Stimulated activated CD4-positive, alpha-beta T cell treated with anti-CD3 and anti-CD28 coated beads, TNF-alpha, amount 100 ng/mL, for 24 hours (primary cell): ENCODE data around the gene SYNE1.
"Not testable (repeated sequence)": the region's sequence is repeated elsewhere in the genome, so short reads cannot be mapped to it uniquely, and the experiment has no call there.

Source experiments
- DNase-seq, 3 experiments: peaks; one replicate each; pipeline ENCODE4 v3.0.0-alpha.2; 2020; ENCODE audit warnings: low read depth in 3 of 3

The SYNE1 gene

DNA sequence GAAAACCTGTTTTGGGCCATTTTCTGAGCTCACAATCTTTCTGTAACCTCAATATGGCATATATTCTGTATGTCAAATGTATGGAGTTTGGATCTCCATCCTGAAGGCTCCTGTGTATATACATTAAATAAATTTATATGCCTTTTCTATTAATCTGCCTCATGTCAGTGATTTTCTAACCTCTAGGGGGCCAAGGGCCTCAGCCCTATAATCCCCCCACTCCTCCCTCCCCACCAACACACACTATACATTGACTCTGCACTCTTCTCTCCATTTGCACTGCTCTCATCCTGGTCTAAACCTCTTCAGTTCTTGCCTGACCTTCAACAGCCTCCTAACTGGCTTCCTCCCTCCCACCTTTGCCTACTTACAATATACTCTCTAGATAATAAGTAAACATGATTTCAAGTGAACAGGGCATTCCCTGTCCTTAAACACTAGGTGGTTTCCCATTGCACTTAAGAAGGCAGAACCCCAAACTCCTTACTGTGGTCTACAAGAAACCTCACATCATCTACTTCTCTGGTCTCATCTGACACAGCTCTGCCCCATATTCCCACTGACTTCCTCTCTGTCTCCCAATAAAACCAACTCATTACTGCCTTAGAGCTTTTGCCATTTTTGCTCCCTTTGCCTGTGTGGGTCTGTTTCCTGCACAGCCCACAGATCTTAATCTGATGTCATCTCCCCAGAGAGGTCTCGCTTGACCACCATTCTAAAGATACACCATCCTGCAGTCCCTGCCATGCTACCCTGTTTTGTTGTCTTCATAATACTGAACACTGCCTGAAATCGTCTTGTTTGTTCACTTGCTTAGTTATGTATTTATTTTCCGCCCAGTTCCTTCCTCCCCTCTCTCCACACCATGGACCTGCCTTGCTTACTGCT lies 213.7 kb downstream of the SYNE1 start:
- DNase-seq, result no peak

DNA sequence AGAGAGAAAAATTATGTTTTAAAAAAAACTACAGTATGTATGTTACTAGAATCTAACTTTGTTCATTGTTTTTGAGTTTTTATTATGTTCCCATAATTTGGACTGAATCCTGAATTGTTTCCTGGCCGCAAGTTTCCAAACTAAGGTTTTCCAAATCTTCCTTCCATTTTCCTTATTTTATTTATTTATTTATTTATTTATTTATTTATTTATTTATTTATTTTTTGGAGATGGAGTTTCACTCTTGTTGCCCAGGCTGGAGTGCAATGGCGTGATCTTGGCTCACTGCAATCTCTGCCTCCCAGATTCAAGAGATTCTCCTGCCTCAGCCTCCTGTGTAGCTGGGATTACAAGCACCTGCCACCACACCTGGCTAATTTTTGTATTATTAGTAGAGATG lies 215.7 kb downstream of the SYNE1 start:
- not testable (repeated sequence) for DNase-seq

DNA sequence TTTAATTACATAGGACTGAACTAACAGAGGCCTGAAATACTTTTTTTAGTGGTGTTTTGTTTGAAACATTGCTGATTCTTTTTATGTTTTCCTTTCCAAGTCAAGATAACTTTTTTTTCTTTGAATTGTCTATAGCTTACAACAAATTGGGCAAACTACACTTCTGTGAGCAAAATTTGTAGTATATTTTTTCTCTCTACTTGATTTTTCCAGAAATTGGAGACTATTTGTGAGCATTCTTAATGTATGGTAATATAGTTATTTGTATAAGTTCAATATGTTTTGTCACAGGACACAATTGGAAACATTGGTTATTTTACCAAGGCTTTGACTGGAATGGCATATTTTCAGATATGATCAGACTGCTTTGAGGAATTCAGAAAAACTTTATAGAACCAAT lies 216.5 kb downstream of the SYNE1 start:
- no peak for DNase-seq

DNA sequence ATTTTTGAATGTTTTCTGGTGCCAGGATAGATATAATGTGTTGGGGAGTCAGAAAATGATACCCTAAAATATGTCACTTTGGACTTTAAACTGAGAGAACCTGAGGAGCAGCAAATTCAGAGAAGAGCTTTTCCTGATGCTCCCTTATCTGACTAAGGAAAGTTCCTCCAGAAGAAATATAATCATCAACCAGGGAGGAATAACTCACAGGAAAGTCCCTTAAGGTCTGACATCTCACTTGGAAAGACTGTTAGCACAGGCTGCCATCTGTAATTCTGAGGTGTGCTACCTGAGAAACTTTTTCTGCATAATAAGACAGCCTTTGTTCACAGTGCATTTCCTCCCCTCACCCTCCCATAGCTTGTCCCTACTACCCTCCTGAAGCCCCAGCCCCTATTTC lies 218.6 kb downstream of the SYNE1 start:
- no peak for DNase-seq

DNA sequence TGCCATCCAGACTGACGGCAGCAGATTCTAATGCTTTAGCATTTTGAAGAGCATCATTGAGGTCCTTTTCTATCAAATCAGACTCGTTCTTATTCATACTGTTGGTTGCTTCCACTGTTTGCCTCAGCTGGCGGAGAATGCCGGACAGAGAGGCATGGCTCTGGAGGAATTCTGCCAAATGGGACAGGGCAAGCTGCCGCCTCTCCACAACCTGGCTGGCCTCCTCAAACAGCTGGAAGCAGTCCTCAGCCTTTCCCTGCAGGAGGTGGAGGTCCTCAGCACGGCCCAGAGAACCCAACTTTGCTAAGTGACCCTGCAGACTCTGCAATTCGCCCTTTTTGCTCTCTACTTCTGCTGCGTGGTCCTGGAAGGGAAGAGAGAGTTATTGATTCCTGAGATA lies 220.5 kb downstream of the SYNE1 start:
- no peak for DNase-seq

DNA sequence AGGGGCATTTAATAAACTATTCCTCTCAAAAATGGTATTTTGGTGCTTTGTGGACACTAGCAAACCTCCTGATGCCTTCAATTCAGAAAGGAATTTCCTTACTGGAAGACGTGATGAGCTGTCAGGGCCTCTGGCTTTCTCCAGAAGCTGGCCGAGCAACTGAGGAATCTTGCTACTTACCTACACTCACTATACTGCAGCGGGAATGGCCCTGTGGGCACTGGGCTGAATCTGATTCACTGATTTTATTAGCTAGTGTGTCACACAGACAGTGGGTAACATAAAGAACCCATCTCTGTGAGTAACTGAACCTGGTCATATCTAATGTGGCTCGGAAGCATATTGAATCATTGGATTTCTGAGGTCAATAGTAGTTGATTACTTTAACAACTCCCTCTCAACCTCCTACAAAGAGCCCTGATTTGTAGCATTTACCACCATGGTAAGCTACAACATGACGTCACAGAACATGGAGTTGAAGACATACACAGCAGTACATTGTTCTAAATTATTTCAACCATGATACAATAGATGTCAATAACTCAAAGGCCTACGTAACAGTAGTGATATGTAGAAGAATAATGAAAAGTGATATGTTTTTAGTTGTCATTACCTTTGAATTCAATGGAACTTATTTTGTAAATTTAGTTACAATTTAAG lies 232.1 kb downstream of the SYNE1 start:
- no peak for DNase-seq

DNA sequence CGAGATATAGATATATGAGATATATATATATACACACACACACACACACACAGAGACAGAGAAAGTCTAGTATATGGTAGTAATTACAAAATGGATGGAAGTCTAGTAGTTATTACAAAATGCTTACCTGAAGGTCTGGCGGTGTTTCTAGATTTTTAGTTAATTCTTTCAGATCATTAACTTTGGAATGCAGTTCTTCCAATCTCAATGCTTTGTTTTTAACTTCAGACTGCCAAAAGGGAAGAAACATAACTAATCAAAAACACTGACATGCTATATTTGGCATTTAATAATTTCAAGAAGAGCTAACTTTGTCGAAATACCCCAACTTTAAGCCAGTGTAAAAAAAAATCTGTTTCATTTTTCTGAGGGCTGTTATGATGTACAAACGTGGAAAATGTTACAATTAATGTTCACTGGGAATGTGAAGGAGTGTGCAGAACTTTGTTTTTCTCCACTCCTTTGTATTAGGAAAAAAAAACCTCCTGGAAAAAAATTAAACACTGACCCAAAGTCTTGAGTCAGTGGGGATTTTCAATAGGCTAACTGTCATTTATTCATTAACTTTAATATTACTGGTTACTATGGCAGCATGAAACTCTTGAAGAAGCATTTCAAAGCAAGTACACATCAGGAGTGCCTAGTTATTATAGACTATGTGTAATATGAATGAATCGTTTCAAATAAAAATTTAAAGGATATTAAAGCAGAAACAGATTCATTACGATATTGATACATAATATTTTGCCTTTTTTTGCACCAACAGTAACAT lies 232.9 kb downstream of the SYNE1 start:
- DNase-seq, result no peak

DNA sequence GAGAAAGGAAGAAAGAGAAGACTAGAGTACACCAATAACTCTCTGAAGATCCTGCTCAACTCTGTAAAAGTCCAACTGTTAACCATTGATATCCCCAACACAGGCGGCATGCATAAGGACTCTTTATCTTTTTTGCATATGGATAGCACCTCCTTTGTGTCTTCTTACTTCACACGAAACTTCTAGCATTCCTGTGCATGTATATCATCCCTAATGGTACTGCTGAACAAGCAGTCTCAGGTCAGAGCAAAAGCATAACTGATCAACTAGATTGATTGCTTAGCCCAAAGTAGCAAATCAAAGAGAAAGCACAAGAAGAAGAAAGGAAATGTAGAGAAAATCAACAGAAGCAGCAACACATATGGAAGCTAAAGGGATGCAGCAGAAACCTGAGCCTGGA lies 234.4 kb downstream of the SYNE1 start:
- DNase-seq, result no peak

DNA sequence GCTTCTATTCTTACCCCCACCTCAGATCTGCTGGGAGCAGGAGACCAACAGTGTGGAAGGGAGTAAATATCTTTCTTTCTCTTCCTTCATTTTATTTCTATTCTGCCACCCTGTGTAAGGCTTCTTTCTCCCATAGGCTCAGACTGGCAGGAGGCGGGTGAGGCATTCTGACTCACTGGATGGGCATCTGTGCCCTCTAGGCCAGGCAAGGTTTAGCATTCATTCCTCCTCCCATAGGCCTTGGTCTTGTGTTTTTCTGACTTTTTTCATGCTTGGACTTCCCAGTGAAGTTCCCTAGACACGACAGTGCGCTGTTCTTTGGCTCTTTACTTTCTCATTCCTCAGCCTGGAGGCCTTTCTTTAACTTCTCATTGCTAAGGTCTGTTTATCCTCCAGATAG lies 235.2 kb downstream of the SYNE1 start:
- DNase-seq, result no peak

DNA sequence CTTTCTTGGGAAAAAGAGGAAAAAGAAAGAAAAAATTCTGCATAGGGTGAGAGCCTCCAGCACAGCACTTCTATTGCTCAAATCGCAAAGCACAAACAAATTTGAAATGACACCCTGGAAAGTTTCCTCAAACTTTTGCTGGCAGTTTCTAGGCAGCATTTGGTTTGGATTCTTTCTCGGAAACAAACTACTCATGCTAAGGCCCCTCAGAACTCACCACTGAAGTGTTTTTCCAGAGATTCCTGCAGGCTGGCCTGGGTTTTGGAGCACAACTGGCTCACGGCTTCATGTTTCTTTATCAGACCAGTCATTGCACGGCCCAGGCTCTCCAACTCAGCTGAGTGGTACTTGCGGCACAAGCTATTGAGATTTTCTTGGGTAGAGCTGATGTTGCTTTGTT lies 237.8 kb downstream of the SYNE1 start:
- DNase-seq, result no peak

DNA sequence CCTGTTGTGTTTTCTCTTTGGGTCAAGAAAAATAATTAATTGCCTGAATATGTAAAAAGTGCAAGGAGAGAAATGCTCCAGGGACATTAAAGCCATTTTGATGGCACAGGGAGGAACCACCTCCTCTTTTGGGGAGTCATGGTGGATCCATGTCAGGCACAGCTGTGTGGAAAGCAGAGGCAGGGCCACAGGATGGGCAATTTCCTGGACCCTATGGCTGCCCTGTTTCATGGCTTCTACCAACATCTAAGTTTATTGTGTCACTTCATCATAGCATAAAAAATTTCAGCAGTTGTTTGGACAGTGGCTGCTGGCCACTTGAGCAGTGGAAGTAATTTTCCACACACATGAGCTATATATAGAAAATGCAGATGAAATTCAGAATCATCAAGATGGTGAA lies 238.2 kb downstream of the SYNE1 start:
- no peak for DNase-seq

DNA sequence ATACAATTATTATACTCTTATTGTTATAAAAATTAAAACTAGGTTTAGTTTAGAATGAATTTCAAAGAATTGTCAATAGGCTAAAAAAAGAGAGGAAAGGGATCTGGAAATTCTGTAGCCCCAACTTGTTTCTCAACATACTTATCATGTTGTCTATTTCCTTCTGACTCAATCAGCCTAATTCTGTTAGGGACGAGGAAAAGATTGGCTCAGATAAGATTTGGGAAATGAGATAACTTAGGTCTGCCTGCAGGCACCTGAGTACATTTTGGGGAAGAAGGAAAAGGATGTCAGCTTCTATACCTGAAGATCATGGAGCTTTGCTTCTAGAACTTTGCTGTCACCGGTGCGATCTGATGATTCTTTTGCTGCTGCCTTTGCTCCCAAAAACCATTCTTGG lies 238.8 kb downstream of the SYNE1 start:
- DNase-seq, result no peak

DNA sequence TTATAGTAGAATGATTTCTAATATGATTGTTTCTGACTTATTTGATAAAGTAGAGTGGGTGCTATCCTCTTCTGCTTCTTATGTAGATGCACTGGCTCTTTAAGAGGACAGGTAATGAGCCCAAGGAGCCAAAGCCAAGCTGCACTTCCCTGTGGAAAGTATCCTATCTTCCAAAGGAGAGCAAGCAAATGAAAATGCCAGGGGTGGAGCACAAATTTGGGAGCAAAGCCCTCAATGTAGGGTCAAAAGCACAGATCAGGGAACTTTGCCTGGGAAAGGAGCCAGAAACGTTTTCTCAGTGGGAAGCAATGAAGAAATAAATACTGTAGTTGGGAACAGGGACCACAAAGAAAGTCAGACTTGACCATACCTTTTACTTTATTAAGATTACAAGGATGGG lies 242.9 kb downstream of the SYNE1 start:
- DNase-seq, result no peak

DNA sequence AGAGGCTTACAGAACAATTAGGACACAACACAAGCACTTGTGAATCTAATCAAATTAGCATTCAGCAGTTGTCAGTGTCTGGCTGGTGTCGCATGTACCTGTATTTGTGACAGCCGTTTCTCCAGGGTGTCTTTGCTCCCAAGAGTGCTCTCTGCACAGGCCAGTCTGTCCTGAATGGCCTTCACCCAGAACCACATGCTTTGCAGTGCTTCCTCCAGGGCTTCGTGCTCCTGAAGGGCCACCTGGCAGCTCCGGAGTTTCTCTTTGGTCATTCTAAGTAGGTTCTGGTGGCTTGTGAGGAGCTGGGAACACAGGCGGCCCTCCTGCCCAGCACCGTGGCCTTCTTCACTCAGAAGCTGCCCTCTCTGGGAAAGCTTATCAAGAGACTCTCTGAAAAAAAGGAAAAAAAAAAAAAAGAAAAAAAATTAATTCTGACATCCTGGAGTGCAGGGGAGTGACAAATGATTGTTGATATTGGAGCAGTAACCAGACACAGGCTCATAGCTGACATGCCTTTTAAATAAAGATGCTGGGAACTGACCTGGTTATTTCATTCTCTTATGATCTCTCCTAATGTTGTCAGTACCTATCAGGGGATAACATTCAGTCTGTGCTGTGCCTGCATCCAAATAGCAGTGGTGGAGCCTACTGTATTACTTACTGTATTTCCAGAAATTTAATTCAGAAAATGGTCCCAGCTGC lies 245.8 kb downstream of the SYNE1 start:
- no peak for DNase-seq

DNA sequence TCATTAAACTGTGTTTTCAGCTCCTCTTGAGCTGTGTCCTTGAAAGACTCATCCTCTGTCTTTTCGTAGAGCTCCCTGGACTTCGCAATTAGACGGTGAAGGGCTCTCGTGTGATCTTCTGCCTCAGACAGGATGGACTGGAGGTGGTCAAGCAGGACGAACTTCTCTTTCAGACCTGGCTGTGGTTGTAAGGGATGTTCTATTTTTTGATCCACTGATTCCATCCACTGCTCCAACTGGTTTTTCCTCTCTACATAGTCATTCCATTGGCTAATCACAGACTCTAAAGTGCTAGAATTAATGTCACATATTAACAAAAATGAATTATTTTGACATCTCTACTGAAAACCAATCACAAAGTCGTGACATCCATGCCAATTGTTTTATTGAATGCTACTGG lies 250.1 kb downstream of the SYNE1 start:
- no peak for DNase-seq

DNA sequence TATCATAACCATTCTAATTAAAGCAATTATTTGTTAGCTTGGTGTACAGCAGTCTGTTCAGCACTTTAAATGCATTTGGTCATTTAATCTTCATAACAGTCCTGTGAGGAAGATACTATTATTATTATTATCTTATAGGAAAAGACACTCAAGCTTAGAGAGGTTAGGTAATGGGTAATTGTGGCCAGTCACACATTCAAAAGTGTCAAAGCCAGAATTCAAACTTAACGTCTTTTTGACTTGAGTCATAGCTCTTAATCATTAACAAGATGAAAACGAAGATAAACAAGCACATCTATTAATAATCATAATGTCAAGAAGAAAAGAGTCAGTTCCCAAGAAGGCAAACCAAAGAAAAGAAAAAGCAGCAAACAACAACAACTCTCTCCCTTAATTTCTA lies 251.0 kb downstream of the SYNE1 start:
- DNase-seq, result no peak

DNA sequence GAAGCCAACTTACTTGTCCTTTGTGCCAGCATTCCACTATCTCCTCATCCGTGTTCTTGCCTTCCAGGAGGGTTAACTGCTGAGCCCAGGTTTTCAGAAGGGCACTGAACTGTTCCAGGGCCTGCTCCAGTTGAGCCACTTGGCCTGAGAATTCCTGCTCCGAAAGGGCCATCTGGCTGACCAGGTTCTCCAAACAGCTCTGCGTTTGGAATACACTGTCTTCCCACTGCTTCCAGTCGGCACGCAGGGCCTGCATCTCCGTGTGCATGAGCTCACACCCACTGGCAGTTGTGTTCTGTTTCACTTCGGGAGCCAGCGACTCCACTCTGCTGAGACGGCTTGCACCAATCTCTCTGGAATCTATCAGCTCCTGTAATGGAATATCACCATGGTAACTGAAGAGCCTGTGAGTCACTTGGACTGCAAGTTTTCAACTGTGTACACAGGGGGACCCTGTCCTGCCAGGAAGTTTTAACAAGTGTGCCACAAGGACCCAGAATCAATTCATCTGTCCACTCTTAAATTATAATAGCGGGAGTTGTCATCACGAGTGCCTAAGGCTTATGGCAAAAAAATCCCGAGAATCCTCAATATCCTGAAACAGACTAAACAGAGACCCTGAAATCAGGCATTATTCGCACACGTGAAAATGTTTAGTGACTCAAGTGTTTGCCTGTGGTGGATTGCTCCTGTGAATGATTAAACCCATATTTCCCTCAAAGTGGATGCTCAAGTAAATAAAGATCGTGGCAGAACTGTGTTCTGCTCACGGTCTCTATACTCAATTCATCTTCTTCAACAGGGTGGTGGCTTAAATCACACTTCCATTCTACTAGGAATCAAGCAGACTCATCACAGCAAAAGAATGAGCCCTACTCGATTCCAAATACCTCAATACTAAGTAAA lies 255.9 kb downstream of the SYNE1 start:
- no peak for DNase-seq

DNA sequence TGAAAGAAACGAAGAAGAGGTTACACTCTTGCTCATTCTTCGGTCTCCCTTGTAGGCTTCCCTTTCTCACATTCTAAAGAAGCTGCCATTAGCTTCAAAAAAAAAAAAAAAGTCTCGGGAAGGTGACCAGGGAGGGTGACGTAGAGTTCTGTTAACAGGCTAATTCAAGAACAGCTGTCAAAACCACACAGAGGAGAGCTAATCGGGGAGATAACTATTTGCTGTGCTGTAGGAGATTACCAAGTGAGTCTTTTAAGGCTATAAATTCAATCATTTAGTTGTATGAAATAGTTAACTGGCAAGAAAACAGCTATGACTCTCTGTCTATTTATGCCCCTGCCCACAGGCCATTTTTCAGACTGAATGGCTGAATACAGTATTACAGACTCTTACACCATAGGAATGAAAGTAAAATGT lies 256.8 kb downstream of the SYNE1 start:
- no peak for DNase-seq

DNA sequence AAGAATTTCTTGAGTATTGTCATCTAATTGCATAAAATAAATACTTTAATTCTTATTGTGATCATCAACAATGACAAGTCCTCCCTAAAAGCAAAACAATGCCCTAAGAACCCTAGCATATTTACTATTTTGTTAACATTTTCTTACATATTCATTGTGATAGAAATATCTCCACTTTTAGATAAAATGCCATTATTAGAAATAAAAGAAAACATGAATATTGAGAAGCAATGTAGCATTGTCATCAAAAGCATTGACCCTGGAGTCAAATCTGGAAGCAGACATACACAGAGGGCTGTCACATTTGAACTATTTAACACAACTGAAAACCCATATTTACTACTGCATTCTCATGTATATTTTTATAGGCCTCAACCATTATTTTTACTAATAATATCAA lies 257.7 kb downstream of the SYNE1 start:
- no peak for DNase-seq

DNA sequence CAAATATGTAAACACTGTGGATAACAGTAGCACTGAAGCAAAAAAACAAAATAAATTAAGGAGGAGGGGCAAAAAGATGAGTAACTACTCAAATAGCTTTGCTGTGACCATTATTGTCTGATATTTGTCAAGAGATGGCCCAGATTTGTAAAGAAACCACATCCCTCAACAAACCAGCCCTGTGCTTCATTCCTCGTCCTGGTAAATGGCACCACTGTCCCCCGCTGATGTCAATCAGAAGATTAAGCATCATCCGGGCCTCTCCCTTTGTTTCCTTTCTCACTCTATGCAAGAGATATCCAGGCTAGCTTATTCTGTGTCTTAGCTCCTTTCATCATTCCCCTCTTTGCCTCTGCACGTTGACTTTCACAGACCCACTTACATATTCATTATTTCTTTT lies 259.0 kb downstream of the SYNE1 start:
- DNase-seq, result no peak

DNA sequence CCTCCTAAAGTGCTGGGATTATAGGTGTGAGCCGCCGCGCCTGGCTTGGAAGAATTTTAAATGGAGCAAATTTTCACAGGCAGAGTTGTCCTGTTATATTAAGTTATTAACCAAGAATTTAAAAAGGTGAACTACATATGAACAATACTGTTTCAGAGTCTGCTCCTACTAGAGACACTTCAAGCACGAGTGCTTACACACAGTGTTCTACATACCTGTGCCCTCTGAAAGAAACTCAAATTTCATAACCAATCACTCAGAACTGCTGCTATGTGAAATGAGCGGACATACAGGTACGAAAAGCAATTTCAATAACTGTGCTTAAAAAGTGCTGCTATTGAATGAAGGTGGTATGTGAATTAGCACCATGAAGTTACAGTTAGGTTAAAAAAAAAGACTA lies 262.0 kb downstream of the SYNE1 start:
- DNase-seq, result no peak
